ENCODE results near the gene MTX2.

DNA sequence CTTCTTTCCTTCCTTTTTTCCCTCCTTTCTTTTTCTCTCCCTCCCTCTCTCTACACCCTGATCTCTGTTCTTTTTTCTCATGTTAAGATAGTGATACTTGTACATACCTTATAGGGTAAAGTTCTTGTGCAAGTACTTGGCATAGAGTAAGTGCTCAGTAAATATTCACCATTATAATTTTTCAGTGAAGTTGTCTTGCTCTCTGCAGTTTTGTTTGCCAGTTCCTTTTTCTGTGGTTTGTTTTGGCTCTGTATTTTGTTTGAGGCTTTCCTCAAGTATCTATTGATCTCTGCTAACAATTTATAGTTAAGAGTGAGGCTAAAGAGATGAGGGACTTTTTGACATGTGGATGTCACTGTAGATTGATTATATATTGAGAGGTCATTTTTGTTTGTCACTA, 48.0 kb downstream of the MTX2 start:
- TF ChIP-seq, protein P1, sequence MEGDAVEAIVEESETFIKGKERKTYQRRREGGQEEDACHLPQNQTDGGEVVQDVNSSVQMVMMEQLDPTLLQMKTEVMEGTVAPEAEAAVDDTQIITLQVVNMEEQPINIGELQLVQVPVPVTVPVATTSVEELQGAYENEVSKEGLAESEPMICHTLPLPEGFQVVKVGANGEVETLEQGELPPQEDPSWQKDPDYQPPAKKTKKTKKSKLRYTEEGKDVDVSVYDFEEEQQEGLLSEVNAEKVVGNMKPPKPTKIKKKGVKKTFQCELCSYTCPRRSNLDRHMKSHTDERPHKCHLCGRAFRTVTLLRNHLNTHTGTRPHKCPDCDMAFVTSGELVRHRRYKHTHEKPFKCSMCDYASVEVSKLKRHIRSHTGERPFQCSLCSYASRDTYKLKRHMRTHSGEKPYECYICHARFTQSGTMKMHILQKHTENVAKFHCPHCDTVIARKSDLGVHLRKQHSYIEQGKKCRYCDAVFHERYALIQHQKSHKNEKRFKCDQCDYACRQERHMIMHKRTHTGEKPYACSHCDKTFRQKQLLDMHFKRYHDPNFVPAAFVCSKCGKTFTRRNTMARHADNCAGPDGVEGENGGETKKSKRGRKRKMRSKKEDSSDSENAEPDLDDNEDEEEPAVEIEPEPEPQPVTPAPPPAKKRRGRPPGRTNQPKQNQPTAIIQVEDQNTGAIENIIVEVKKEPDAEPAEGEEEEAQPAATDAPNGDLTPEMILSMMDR (IDR thresholded peaks at IDR 0.05) = no peak
- no peak for TF ChIP-seq POLR2A (IDR thresholded peaks at IDR 0.05)
